Loucy (cell line): Measurements from ENCODE around the gene UBTD1.

Experiments used
- H2AFZ ChIP-seq: fragments of 200-600 bp; sonication (generic); 2 replicates; pipeline ENCODE4 v1.6.0; 2016; ENCODE audit warnings: antibody characterized with exemption, mild to moderate bottlenecking, low read length, moderate library complexity
- H3F3A ChIP-seq: fragments of 200-600 bp; 2 replicates; pipeline ENCODE4 v1.6.0; 2016; ENCODE audit warnings: antibody characterized with exemption, low read depth, mild to moderate bottlenecking
- H3K27me3 ChIP-seq: fragments of 200-600 bp; sonication (generic); 2 replicates; pipeline ENCODE4 v1.6.1; 2014; ENCODE audit warnings: low read length, mild to moderate bottlenecking; ENCODE audit not compliant: insufficient read depth, poor library complexity, severe bottlenecking
- H3K36me3 ChIP-seq: fragments of 200-600 bp; sonication (generic); 2 replicates; pipeline ENCODE4 v1.6.1; 2016; ENCODE audit warnings: low read length; ENCODE audit not compliant: insufficient read depth
- H3K4me1 ChIP-seq: fragments of 200-600 bp; sonication (generic); 2 replicates; pipeline ENCODE4 v1.5.1; 2014; ENCODE audit warnings: low read length, mild to moderate bottlenecking; ENCODE audit not compliant: insufficient read depth, poor library complexity, severe bottlenecking
- H3K4me2 ChIP-seq: fragments of 200-600 bp; sonication (generic); 2 replicates; pipeline ENCODE4 v1.6.0; 2014; ENCODE audit warnings: antibody characterized with exemption, low read length, low read depth, mild to moderate bottlenecking; ENCODE audit not compliant: poor library complexity, severe bottlenecking
- H3K4me3 ChIP-seq: fragments of 200-600 bp; sonication (generic); 2 replicates; pipeline ENCODE4 v1.5.1; 2014; ENCODE audit warnings: low read length, mild to moderate bottlenecking, mixed read lengths; ENCODE audit not compliant: poor library complexity, severe bottlenecking
- H3K79me2 ChIP-seq: fragments of 200-600 bp; sonication (generic); 2 replicates; pipeline ENCODE4 v1.6.1; 2014; ENCODE audit warnings: low read length; ENCODE audit not compliant: insufficient read depth
- H3K9ac ChIP-seq: fragments of 200-600 bp; sonication (generic); 2 replicates; pipeline ENCODE4 v1.6.0; 2014; ENCODE audit warnings: mild to moderate bottlenecking, low read depth, low read length, moderate library complexity; ENCODE audit not compliant: poor library complexity, severe bottlenecking
- H3K9me2 ChIP-seq: fragments of 200-600 bp; sonication (generic); replicated peaks from 2 replicates; pipeline ENCODE4 v1.6.1; 2016; ENCODE audit warnings: low read depth, low read length, mixed read lengths
- H3K9me3 ChIP-seq: fragments of 200-600 bp; sonication (generic); 2 replicates; pipeline ENCODE4 v1.6.1; 2014; ENCODE audit warnings: mild to moderate bottlenecking, antibody characterized with exemption, low read length, low read depth; ENCODE audit not compliant: insufficient read depth
- H4K20me1 ChIP-seq: fragments of 200-600 bp; sonication (generic); 2 replicates; pipeline ENCODE4 v1.6.0; 2014; ENCODE audit warnings: antibody characterized with exemption, low read length, mild to moderate bottlenecking; ENCODE audit not compliant: insufficient read depth, poor library complexity, severe bottlenecking
- CTCF ChIP-seq: fragments of 200-600 bp; sonication (generic); conservative IDR thresholded peaks from 2 replicates; pipeline ENCODE4 v1.5.1; 2014; ENCODE audit warnings: mild to moderate bottlenecking, antibody characterized with exemption, low read length
- EZH2phosphoT487 ChIP-seq: fragments of 200-600 bp; IDR thresholded peaks from 2 replicates; pipeline ENCODE4 v1.6.1; 2018; ENCODE audit warnings: antibody characterized with exemption, mild to moderate bottlenecking, moderate library complexity, borderline replicate concordance

Gene UBTD1

GRCh38 chr10:97583476-97583875, 84.8 kb downstream of the UBTD1 start:
- H3K4me3 ChIP-seq, result no peak overlapping the region
- H3K27me3 ChIP-seq, result no peaks in the 10 kb centered on the region
- H3K9me2 ChIP-seq, result no peaks in the 10 kb centered on the region
- TF ChIP-seq CTCF (no peak), EZH2phosphoT487 (no peak)
- H3K79me2 ChIP-seq, result no peaks in the 10 kb centered on the region
- H3K36me3 ChIP-seq, result no peaks in the 10 kb centered on the region
- no peaks in the 10 kb centered on the region for H3F3A ChIP-seq
- H2AFZ ChIP-seq, result no peak overlapping the region
- H4K20me1 ChIP-seq, result no peaks in the 10 kb centered on the region
- H3K9me3 ChIP-seq, result no peaks in the 10 kb centered on the region
- H3K4me1 ChIP-seq, result peaks cover 4% of the 10 kb centered on the region
- H3K9ac ChIP-seq, result no peak overlapping the region
- H3K4me2 ChIP-seq, result no peak overlapping the region

GRCh38 chr10:97584060-97584797, 85.5 kb downstream of the UBTD1 start, which contains the start of gene HOGA1:
TSS of gene HOGA1 (plus strand) at chr10:97584389. CDS start at chr10:97584704, 315 bp downstream.
- no peak within 1 kb of the TSS for H3K9ac ChIP-seq
- no peaks in the 10 kb centered on the region for H3K9me3 ChIP-seq
- H3K4me1 ChIP-seq, result peaks cover 4% of the 10 kb centered on the region
- H3K4me3 ChIP-seq, result no peak within 1 kb of the TSS
- no peaks in the 10 kb centered on the region for H4K20me1 ChIP-seq
- no peak within 1 kb of the TSS for H2AFZ ChIP-seq
- no peaks in the 10 kb centered on the region for H3K27me3 ChIP-seq
- no peak within 1 kb of the TSS for H3K4me2 ChIP-seq
- H3K36me3 ChIP-seq, result no peaks in the 10 kb centered on the region
- no peaks in the 10 kb centered on the region for H3K79me2 ChIP-seq
- no peaks in the 10 kb centered on the region for H3K9me2 ChIP-seq
- no peaks in the 10 kb centered on the region for H3F3A ChIP-seq
- TF ChIP-seq CTCF, result no peak

GRCh38 chr10:97584798-97585438, 86.2 kb downstream of the UBTD1 start:
- Histone ChIP-seq H3K9me2 (no peaks in the 10 kb centered on the region), H3K4me3 (no peak overlapping the region), H4K20me1 (no peaks in the 10 kb centered on the region), H3K27me3 (no peaks in the 10 kb centered on the region), H3K79me2 (no peaks in the 10 kb centered on the region), H3K9ac (no peak overlapping the region), H2AFZ (no peak overlapping the region), H3K9me3 (no peaks in the 10 kb centered on the region), H3K4me1 (peaks cover 4% of the 10 kb centered on the region), H3K4me2 (no peak overlapping the region), H3F3A (no peaks in the 10 kb centered on the region), H3K36me3 (no peaks in the 10 kb centered on the region)
- TF ChIP-seq CTCF (no peak), EZH2phosphoT487 (no peak)
